ENCODE measurements around the gene TLL2.

The TLL2 gene

DNA sequence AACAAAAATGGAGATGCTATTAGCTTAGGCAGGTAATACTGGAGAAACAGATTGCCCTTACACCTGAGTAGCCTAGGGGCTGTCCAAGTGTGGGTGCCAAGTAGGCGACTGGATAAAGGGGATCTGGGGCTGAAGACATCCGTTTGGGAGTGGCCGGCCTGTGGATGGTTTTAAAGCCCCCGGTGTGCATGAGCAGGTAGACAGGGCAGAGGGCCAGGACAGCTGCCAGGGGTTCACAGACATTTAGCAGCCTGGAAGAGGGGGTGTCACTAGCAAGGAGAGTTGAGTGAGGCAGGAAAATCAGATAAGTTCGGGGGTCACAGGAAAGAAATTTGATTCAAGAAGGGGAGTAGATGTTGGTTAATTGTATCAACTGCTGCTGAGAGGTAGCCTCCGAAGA, 153.4 kb downstream of the TLL2 start:
- TF ChIP-seq FOXP2 (optimal IDR thresholded peaks at IDR 0.05; ENCODE audit: borderline replicate concordance, extremely low read depth, extremely low read length, insufficient read depth) (no peak), TAF1 (IDR thresholded peaks at IDR 0.05; ENCODE audit: borderline replicate concordance, insufficient read depth, low read length) (no peak), POLR2AphosphoS5 (IDR thresholded peaks at IDR 0.05; ENCODE audit: low read depth, low read length) (no peak), SIN3A (IDR thresholded peaks at IDR 0.05; ENCODE audit: borderline replicate concordance, insufficient read depth, low read length) (no peak)
- TF ChIP-seq, protein P1, sequence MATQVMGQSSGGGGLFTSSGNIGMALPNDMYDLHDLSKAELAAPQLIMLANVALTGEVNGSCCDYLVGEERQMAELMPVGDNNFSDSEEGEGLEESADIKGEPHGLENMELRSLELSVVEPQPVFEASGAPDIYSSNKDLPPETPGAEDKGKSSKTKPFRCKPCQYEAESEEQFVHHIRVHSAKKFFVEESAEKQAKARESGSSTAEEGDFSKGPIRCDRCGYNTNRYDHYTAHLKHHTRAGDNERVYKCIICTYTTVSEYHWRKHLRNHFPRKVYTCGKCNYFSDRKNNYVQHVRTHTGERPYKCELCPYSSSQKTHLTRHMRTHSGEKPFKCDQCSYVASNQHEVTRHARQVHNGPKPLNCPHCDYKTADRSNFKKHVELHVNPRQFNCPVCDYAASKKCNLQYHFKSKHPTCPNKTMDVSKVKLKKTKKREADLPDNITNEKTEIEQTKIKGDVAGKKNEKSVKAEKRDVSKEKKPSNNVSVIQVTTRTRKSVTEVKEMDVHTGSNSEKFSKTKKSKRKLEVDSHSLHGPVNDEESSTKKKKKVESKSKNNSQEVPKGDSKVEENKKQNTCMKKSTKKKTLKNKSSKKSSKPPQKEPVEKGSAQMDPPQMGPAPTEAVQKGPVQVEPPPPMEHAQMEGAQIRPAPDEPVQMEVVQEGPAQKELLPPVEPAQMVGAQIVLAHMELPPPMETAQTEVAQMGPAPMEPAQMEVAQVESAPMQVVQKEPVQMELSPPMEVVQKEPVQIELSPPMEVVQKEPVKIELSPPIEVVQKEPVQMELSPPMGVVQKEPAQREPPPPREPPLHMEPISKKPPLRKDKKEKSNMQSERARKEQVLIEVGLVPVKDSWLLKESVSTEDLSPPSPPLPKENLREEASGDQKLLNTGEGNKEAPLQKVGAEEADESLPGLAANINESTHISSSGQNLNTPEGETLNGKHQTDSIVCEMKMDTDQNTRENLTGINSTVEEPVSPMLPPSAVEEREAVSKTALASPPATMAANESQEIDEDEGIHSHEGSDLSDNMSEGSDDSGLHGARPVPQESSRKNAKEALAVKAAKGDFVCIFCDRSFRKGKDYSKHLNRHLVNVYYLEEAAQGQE (IDR thresholded peaks at IDR 0.05; ENCODE audit: insufficient read depth in 1 of 2, low read depth in 2 of 2, low read length in 2 of 2), result no peak

GRCh38 chr10:96359616-96360015, 154.1 kb downstream of the TLL2 start:
- TF ChIP-seq POLR2AphosphoS5 (IDR thresholded peaks at IDR 0.05; ENCODE audit: low read depth, low read length) (no peak), FOXP2 (optimal IDR thresholded peaks at IDR 0.05; ENCODE audit: borderline replicate concordance, extremely low read depth, extremely low read length, insufficient read depth) (no peak), TAF1 (IDR thresholded peaks at IDR 0.05; ENCODE audit: borderline replicate concordance, insufficient read depth, low read length) (no peak), SIN3A (IDR thresholded peaks at IDR 0.05; ENCODE audit: borderline replicate concordance, insufficient read depth, low read length) (no peak)
- TF ChIP-seq, protein P1 (IDR thresholded peaks at IDR 0.05; ENCODE audit: insufficient read depth in 1 of 2, low read depth in 2 of 2, low read length in 2 of 2), result no peak

GRCh38 chr10:96358851-96359540, 154.7 kb downstream of the TLL2 start, which contains the start of gene OPALIN:
TSS of gene OPALIN (minus strand) at chr10:96359002. CDS start at chr10:96358896, 106 bp downstream.
- no peak for TF ChIP-seq SIN3A (IDR thresholded peaks at IDR 0.05; ENCODE audit: borderline replicate concordance, insufficient read depth, low read length)
- no peak for TF ChIP-seq TAF1 (IDR thresholded peaks at IDR 0.05; ENCODE audit: borderline replicate concordance, insufficient read depth, low read length)
- TF ChIP-seq, protein P1 (IDR thresholded peaks at IDR 0.05; ENCODE audit: insufficient read depth in 1 of 2, low read depth in 2 of 2, low read length in 2 of 2), result no peak
- TF ChIP-seq POLR2AphosphoS5 (IDR thresholded peaks at IDR 0.05; ENCODE audit: low read depth, low read length), result no peak
- TF ChIP-seq FOXP2 (optimal IDR thresholded peaks at IDR 0.05; ENCODE audit: borderline replicate concordance, extremely low read depth, extremely low read length, insufficient read depth), result no peak

GRCh38 chr10:96357038-96357620, 156.6 kb downstream of the TLL2 start:
- TF ChIP-seq FOXP2 (optimal IDR thresholded peaks at IDR 0.05; ENCODE audit: borderline replicate concordance, extremely low read depth, extremely low read length, insufficient read depth) (no peak), SIN3A (IDR thresholded peaks at IDR 0.05; ENCODE audit: borderline replicate concordance, insufficient read depth, low read length) (no peak), TAF1 (IDR thresholded peaks at IDR 0.05; ENCODE audit: borderline replicate concordance, insufficient read depth, low read length) (no peak), POLR2AphosphoS5 (IDR thresholded peaks at IDR 0.05; ENCODE audit: low read depth, low read length) (no peak)
- TF ChIP-seq, protein P1 (IDR thresholded peaks at IDR 0.05; ENCODE audit: insufficient read depth in 1 of 2, low read depth in 2 of 2, low read length in 2 of 2), result no peak
